HEK293 (cell line): ENCODE measurements around the gene ARTN.

Source experiments
- CTCF ChIP-seq: fragments of 450-650 bp; formaldehyde crosslinking; IDR thresholded peaks from 2 replicates; pipeline ENCODE4 v1.5.1; 2016; ENCODE audit warnings: missing biosample characterization, missing genetic modification characterization
- KLF10 ChIP-seq: fragments of 450-650 bp; IDR thresholded peaks from 2 replicates; pipeline ENCODE4 v1.5.1; 2018; ENCODE audit warnings: missing biosample characterization, mild to moderate bottlenecking, missing genetic modification characterization
- MYNN ChIP-seq: fragments of 450-650 bp; formaldehyde crosslinking; IDR thresholded peaks from 2 replicates; pipeline ENCODE4 v1.5.1; 2016; ENCODE audit warnings: missing biosample characterization, missing genetic modification characterization, borderline replicate concordance
- SP2 ChIP-seq: fragments of 450-650 bp; formaldehyde crosslinking; IDR thresholded peaks from 2 replicates; pipeline ENCODE4 v1.5.1; 2016; ENCODE audit warnings: missing biosample characterization, missing genetic modification characterization
- TSHZ1 ChIP-seq: fragments of 450-650 bp; formaldehyde crosslinking; IDR thresholded peaks from 2 replicates; pipeline ENCODE4 v1.5.1; 2016; ENCODE audit warnings: missing biosample characterization, missing genetic modification characterization, borderline replicate concordance
- YY1 ChIP-seq: fragments of 450-650 bp; formaldehyde crosslinking; IDR thresholded peaks from 2 replicates; pipeline ENCODE4 v1.5.1; 2018; ENCODE audit warnings: missing biosample characterization, missing genetic modification characterization
- ZBTB44 ChIP-seq: fragments of 450-650 bp; IDR thresholded peaks from 2 replicates; pipeline ENCODE4 v1.5.1; 2018; ENCODE audit warnings: missing biosample characterization, mild to moderate bottlenecking, missing genetic modification characterization
- ZNF169 ChIP-seq: fragments of 450-650 bp; formaldehyde crosslinking; IDR thresholded peaks from 2 replicates; pipeline ENCODE4 v1.5.1; 2016; ENCODE audit warnings: missing biosample characterization, missing genetic modification characterization
- ZNF529 ChIP-seq: fragments of 450-650 bp; formaldehyde crosslinking; IDR thresholded peaks from 2 replicates; pipeline ENCODE4 v1.5.1; 2017; ENCODE audit warnings: missing genetic modification characterization, missing biosample characterization; ENCODE audit not compliant: insufficient replicate concordance
- ZNF549 ChIP-seq: fragments of 450-650 bp; IDR thresholded peaks from 2 replicates; pipeline ENCODE4 v1.5.1; 2018; ENCODE audit warnings: missing biosample characterization, missing genetic modification characterization, mild to moderate bottlenecking, inconsistent platforms, moderate library complexity
- ZNF704 ChIP-seq: fragments of 450-650 bp; formaldehyde crosslinking; IDR thresholded peaks from 2 replicates; pipeline ENCODE4 v1.5.1; 2016; ENCODE audit warnings: missing biosample characterization, missing genetic modification characterization
- ZNF785 ChIP-seq: fragments of 450-650 bp; formaldehyde crosslinking; IDR thresholded peaks from 2 replicates; pipeline ENCODE4 v1.5.1; 2016; ENCODE audit warnings: missing biosample characterization, missing genetic modification characterization

- TF ChIP-seq ZBTB44 (tag by site-specific recombination): no peak
- TF ChIP-seq ZNF549 (tag by site-specific recombination): no peak
- no peak for TF ChIP-seq MYNN
- no peak for TF ChIP-seq CTCF (tag by site-specific recombination)
- no peak for TF ChIP-seq ZNF704 (tag by site-specific recombination)
- no peak for TF ChIP-seq TSHZ1 (tag by site-specific recombination)
- no peak for TF ChIP-seq ZNF529
- no peak for TF ChIP-seq SP2
- TF ChIP-seq ZNF785 (tag by site-specific recombination): no peak
- TF ChIP-seq KLF10 (tag by site-specific recombination): no peak
- no peak for TF ChIP-seq ZNF169 (tag by site-specific recombination)
- TF ChIP-seq YY1 (tag by site-specific recombination): no peak
Measured at GRCh38 chr1:43898981-43899380, 34.6 kb upstream of the ARTN start.
